HepG2 (cell line): Measurements from ENCODE around the gene PIEZO2. TPM values are rescaled to one million over a fixed set of nuclear protein-coding genes. Genes with fewer than 3 reads are reported as not detected.

Experiments used
- ARID2 ChIP-seq: sonication (generic); formaldehyde crosslinking; IDR thresholded peaks from 2 replicates; pipeline ENCODE4 v1.8.1; 2022; ENCODE audit warnings: mild to moderate bottlenecking, missing genetic modification reagents, borderline replicate concordance
- CBX5 ChIP-seq: sonication (generic); formaldehyde crosslinking; IDR thresholded peaks from 2 replicates; pipeline ENCODE4 v1.4.0; 2020; ENCODE audit warnings: missing genetic modification reagents, borderline replicate concordance
- MEIS1 ChIP-seq: sonication (generic); formaldehyde crosslinking; IDR thresholded peaks from 2 replicates; pipeline ENCODE4 v1.9.0; 2021; ENCODE audit warnings: mild to moderate bottlenecking, missing genetic modification reagents, moderate library complexity, borderline replicate concordance
- SNRNP70 ChIP-seq: fragments of 200-400 bp; formaldehyde crosslinking; IDR thresholded peaks from 2 replicates; pipeline ENCODE4 v1.6.1; 2017; ENCODE audit warnings: mild to moderate bottlenecking, low read depth, low read length, moderate library complexity
- SOX5 ChIP-seq: IDR thresholded peaks from 2 replicates; pipeline ENCODE4 v1.6.1; 2016; ENCODE audit warnings: borderline replicate concordance
- SSRP1 ChIP-seq: IDR thresholded peaks from 2 replicates; pipeline ENCODE4 v1.6.1; 2016; ENCODE audit warnings: control low read depth
- ZMAT3 ChIP-seq: sonication (generic); formaldehyde crosslinking; conservative IDR thresholded peaks from 2 replicates; pipeline ENCODE4 v1.7.0; 2021; ENCODE audit warnings: missing genetic modification reagents
- ZNF264 ChIP-seq: sonication (generic); formaldehyde crosslinking; IDR thresholded peaks from 2 replicates; pipeline ENCODE4 v1.4.0; 2020; ENCODE audit warnings: missing genetic modification reagents
- ZNF530 ChIP-seq: sonication (generic); formaldehyde crosslinking; IDR thresholded peaks from 2 replicates; pipeline ENCODE4 v1.5.0; 2020; ENCODE audit warnings: low read depth, mild to moderate bottlenecking, missing genetic modification reagents
- ZSCAN21 ChIP-seq: sonication (generic); formaldehyde crosslinking; IDR thresholded peaks from 2 replicates; pipeline ENCODE4 v1.8.0; 2022; ENCODE audit warnings: mild to moderate bottlenecking, missing genetic modification reagents, moderate library complexity, borderline replicate concordance
- polyA plus RNA-seq, 8 experiments: library from polyadenylated mRNA; depleted of rRNA in 3 of 8; stranded (reverse) in 7 of 8; unstranded in 1 of 8; fragments of >200 nt; fragmentation: Illumina TruSeq in 4 of 8; extraction: Trizol in 4 of 8; gene quantifications; 2 replicates each; pipeline versions ENCODE4 v1.2.1 to v1.2.3, GENCODE V29; 2011 to 2016; ENCODE audit warnings: low read depth in 4 of 8, missing spikeins in 1 of 8, mixed read lengths in 1 of 8; ENCODE audit not compliant: insufficient read depth in 1 of 8
- total RNA-seq, 5 experiments: library from RNA; depleted of rRNA; stranded (reverse); fragments of >200 nt; fragmentation: Illumina TruSeq; extraction: Trizol; gene quantifications; 2 replicates each; pipeline ENCODE4 v1.2.3, GENCODE V29; 2016; ENCODE audit warnings: low read depth in 1 of 5
- TF ChIP-seq, protein P1 (sequence below): fragments of 450-650 bp; IDR thresholded peaks from 2 replicates; pipeline ENCODE4 v1.6.1; 2016
- TF ChIP-seq, protein P2 (sequence below): sonication (generic); formaldehyde crosslinking; IDR thresholded peaks from 2 replicates; pipeline ENCODE4 v1.4.0; 2020; ENCODE audit warnings: mild to moderate bottlenecking, missing genetic modification reagents

The PIEZO2 gene
- total and polyA plus RNA-seq, 2 of the 13 experiments (the other 11 are each of a cell fraction or from before 2014, with no cell fraction given), result 15.2 to 27.2 TPM

DNA sequence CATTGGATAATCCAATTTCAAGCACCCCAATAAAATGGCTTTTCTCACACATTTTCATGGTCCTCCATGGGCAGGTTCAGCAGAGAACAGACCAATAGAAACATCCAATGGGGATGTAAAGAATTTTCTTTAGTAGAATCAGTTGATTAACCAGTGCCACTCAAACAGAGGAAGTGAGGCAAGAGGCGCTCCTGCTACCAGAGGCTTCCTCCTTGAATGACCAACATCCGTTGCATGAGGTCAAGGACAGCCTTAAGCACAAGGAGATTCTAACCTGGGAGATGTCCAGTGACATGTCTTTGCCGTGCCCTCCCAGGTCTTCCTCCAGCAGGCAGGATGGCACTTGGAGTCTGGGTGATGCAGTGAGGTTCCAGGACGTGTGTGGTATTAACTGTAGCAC is 146.6 kb downstream of the PIEZO2 start (continued):
- TF ChIP-seq, protein P1, sequence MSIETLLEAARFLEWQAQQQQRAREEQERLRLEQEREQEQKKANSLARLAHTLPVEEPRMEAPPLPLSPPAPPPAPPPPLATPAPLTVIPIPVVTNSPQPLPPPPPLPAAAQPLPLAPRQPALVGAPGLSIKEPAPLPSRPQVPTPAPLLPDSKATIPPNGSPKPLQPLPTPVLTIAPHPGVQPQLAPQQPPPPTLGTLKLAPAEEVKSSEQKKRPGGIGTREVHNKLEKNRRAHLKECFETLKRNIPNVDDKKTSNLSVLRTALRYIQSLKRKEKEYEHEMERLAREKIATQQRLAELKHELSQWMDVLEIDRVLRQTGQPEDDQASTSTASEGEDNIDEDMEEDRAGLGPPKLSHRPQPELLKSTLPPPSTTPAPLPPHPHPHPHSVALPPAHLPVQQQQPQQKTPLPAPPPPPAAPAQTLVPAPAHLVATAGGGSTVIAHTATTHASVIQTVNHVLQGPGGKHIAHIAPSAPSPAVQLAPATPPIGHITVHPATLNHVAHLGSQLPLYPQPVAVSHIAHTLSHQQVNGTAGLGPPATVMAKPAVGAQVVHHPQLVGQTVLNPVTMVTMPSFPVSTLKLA, result no peak
- no peak for TF ChIP-seq SOX5 (CRISPR knock-in tag)
- no peak for TF ChIP-seq MEIS1 (CRISPR knock-in tag)
- no peak for TF ChIP-seq SSRP1
- TF ChIP-seq ZNF530 (CRISPR knock-in tag), result no peak
- TF ChIP-seq ARID2, result no peak
- no peak for TF ChIP-seq ZSCAN21
- TF ChIP-seq ZMAT3 (CRISPR knock-in tag), result no peak
- TF ChIP-seq ZNF264 (CRISPR knock-in tag), result no peak
- TF ChIP-seq, protein P2, sequence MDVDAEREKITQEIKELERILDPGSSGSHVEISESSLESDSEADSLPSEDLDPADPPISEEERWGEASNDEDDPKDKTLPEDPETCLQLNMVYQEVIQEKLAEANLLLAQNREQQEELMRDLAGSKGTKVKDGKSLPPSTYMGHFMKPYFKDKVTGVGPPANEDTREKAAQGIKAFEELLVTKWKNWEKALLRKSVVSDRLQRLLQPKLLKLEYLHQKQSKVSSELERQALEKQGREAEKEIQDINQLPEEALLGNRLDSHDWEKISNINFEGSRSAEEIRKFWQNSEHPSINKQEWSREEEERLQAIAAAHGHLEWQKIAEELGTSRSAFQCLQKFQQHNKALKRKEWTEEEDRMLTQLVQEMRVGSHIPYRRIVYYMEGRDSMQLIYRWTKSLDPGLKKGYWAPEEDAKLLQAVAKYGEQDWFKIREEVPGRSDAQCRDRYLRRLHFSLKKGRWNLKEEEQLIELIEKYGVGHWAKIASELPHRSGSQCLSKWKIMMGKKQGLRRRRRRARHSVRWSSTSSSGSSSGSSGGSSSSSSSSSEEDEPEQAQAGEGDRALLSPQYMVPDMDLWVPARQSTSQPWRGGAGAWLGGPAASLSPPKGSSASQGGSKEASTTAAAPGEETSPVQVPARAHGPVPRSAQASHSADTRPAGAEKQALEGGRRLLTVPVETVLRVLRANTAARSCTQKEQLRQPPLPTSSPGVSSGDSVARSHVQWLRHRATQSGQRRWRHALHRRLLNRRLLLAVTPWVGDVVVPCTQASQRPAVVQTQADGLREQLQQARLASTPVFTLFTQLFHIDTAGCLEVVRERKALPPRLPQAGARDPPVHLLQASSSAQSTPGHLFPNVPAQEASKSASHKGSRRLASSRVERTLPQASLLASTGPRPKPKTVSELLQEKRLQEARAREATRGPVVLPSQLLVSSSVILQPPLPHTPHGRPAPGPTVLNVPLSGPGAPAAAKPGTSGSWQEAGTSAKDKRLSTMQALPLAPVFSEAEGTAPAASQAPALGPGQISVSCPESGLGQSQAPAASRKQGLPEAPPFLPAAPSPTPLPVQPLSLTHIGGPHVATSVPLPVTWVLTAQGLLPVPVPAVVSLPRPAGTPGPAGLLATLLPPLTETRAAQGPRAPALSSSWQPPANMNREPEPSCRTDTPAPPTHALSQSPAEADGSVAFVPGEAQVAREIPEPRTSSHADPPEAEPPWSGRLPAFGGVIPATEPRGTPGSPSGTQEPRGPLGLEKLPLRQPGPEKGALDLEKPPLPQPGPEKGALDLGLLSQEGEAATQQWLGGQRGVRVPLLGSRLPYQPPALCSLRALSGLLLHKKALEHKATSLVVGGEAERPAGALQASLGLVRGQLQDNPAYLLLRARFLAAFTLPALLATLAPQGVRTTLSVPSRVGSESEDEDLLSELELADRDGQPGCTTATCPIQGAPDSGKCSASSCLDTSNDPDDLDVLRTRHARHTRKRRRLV, result no peak
- no peak for TF ChIP-seq CBX5 (CRISPR knock-in tag)
- no peak for TF ChIP-seq SNRNP70
